HK-2 (cell line): ENCODE measurements around the gene TOR1A.

Experiments used
- DNase-seq: peaks from one replicate; pipeline ENCODE4 v3.0.0-alpha.2; 2018; ENCODE audit not compliant: unreplicated experiment

TOR1A gene, protein sequence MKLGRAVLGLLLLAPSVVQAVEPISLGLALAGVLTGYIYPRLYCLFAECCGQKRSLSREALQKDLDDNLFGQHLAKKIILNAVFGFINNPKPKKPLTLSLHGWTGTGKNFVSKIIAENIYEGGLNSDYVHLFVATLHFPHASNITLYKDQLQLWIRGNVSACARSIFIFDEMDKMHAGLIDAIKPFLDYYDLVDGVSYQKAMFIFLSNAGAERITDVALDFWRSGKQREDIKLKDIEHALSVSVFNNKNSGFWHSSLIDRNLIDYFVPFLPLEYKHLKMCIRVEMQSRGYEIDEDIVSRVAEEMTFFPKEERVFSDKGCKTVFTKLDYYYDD

DNA sequence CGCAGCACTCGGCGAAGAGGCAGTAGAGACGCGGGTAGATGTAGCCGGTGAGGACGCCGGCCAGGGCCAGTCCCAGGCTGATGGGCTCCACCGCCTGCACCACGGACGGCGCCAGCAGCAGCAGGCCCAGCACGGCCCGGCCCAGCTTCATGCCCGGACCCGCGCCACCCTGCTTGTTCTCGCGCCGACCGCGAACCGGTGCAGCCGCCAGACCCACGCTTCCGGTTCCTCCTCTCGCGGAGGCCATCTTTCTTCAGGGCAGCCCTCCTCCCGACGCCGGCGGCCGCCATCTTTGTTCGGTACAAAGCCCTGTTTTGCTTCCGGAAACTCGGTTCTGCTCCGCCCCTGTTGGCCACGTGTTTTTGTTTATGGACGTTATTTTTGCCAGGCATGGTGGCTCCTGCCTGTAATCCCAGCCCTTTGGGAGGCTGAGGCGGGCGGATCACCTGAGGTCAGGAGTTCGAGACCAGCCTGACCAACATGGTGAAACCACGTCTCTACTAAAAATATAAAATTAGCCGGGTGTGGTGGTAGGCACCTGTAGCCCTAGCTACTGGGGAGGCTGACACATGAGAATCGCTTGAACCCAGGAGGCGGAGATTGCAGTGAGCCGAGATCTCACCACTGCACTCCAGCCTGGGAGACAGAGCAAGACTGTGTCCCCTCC is at the start of gene TOR1A:
TSS of gene TOR1A (minus strand) at position 202 of the 667 bp plus-strand sequence. CDS start at position 151, 51 bp downstream.
- peak; percentile 92 for DNase-seq

DNA sequence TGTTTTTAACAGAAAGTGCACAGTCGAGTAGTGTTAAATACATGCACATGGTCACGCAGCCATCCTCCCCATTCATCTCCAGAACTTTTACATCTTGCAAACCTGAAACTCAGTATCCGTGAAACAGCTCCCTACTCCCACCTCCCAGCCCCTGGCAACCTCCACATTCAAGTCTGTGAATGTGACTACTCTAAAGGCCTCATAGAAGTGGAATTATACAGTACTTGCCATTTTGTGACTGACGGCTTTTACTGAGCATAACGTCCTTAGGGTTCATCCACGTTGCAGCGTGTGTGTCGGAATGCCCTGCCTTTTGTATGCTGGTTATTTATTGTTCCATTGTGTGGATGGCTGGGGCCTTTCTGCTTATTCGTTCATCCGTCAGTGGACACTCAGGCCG is 47.1 kb upstream of the TOR1A start:
- no peak for DNase-seq

DNA sequence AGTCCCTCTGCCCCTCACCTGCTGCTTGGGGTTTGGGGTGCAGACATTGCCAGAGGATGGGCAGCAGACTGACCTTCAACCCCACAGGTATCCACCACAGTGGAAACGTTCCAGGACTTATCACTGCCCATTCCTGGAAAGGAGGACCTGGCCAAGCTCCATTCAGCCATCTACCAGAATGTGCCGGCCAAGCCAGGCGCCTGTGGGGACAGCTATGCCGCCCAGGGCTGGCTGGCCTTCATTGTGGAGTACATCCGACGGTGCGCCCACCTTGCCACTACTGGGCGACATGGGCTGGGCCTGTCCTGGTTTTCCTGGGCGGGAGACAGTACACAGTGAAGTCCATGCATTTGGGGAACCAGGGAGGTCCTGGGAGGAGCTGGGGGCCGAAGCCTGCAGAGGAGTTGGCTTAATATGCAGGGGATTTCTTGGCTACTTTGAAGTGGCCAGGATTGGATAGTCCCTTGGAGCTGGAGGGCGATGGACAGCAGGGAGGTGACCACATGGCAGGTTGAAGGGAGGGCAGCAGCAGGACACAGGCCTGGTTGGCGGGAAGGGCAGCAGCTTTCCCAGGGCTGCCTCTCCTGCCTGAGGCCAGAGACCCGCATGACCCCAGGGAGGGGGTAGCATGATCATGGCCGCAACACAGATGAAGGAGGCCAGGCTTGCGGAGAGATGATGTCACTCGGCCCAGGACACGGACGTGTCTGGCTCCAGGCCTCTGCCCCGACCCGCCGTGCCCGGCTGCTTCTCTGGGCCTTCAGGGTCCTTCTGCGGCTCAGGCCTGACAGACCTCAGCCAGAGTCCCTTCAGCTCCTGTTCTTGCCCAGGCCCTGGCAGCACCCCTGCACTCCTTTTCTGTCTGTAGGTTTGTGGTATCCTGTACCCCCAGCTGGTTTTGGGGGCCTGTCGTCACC is 45.9 kb upstream of the TOR1A start:
- no peak for DNase-seq

DNA sequence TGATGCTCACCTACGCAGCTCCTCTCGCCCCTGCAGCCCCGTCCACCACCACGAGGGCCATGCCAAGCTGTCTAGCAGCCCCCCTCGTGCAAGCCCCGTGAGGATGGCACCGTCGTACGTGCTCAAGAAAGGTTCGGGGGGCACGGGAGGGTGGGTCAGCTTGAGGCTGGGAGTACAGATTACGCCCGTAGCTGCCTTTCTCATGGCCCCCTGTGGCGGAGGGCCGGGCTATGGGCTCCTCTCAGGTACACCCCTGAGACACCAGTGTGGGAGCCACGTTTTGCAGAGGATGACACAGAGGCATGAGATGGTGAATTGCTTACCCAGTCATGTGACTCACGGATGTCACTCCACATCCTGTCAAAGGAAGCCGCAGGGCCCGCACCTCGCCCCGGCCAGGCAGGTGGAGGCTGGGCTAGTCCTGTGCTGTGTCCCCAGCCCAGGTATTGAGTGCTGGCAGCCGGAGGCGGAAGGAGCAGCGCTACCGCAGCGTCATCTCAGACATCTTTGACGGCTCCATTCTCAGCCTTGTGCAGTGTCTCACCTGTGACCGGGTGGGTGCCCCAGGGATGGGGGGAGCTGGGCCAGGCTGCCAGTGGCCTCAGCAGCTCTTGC is 45.0 kb upstream of the TOR1A start:
- peak; percentile 46 for DNase-seq

DNA sequence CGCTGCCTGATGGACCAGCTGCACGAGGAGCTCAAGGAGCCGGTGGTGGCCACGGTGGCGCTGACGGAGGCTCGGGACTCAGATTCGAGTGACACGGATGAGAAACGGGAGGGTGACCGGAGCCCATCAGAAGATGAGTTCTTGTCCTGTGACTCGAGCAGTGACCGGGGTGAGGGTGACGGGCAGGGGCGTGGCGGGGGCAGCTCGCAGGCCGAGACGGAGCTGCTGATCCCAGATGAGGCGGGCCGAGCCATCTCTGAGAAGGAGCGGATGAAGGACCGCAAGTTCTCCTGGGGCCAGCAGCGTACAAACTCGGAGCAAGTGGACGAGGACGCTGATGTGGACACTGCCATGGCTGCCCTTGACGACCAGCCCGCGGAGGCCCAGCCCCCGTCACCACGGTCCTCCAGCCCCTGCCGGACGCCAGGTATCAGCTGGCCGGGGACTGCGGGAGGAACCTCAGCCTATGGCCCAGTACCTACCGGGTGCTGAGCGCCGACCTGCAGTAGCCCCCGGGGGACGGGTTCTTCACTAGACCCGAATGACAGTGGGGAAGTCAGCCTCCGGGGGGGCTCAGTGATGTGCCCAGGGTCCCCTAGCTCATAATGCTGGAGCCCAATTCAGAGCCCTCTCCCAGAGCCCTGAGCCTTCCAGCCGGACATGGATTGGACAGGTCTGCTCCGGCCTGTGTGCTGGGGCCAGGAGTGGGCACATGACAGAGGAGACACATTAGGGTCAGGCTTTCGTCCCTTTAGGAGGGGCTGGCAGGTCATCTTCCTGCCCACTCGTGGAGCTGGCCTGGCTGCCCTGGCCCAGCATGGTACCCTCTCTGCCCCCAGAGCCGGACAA is 44.3 kb upstream of the TOR1A start:
- no peak for DNase-seq

DNA sequence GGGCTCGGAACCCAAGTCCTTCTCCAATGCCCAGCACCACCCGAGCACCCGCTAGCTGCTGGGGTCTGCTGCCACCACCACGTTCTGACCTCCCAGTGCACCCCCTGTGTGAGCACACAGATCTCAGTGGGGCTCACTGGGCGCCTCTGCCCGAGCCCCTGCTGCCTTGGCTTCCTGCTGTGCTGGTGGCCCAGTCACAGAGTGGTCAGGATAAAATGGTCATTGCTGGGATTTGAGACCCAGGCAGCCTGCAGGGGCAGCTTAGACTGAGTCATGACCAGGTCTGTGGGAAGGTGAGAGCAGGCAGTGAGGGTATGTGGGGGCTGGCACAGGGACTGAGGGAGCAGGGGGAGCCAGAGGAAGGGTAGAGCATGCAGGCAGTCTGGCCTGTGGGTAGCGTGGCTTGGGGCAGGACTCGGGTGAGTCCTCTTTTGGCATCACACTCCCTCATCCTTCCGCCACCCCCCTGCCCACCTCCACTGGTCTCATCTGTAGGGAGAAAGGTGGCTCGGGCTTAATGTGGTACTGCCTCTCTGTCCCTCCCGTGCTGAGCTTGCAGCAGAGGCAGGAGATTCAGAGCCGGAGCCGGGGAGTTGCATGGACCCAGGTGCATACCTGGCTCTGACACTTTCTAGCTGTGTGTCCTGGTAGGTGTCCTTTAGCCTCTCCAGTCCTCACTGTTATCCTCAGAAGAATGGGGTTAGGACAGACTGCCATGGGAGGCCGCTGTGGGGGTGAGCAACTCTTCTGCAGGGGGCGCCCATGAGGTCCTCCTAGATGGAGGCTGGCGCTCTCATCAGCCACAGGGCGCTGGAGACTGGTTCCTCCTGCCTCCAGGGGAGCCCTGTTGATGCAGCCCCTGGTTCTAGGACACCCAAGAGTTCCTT is 43.4 kb upstream of the TOR1A start:
- DNase-seq: no peak

DNA sequence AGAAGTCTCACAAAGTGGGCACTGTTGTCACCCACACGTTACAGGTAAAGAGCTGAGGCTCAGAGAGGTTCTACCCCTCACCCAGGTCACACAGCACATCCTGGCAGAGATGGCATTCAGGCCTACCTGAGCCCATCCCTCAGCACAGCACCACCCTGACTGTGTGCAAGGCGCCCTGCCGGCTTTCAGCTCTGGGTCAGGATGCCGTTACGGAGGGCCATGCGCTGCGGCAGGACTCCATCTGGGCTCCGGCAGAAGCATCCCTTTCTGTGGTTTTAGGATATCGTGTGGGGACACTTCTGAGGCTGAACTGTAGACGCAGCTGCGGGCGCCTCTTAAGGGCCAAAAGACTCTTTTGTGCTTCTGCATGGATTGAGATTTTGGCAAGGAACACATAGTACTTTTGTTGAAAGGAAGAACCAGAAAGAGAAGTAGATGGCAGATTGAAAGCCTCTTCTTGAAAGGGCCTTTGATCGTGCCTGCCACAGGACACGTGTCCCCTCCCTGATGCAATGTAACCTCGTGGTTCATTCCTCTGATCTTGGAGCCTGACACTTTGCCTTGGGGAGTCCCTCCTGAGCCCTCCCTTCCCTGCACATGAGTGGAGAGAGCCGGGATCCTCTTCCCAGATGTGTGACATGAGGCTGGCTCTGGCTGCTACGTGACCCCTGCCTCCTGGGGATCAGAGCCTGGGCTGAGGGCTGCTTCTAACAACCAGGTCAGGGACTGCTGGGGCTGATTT is 42.6 kb upstream of the TOR1A start:
- DNase-seq: no peak

DNA sequence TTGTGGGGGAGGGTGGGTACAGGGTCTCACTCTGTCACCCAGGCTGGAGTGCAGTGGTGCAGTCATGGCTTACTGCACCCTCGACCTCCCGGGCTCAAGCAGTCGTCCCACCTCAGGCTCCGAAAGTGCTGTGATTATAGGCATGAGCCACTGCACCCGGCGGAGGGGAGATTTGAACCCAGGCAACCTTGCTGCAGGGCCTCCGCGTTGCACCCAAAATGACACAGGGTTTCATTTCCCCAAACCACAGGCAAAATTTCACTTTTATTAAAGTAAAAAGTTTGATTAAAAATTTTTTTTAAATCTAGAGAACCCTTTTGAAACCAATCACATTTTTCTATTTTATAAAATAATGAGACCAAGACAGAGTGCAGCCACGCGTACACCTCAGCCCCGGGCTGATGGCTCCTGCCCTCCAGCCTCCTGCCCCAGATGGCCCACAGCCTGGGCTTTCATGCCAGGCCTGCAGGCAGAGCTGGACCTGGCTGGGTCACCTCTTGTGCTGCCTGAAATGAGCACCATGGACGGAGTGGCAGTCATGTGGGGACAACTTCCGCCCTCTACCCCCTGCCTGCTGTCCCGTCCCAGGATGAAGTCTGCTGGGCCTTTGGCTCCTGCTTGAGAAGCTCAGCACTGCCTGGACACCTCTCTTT is 41.9 kb upstream of the TOR1A start:
- DNase-seq: no peak

DNA sequence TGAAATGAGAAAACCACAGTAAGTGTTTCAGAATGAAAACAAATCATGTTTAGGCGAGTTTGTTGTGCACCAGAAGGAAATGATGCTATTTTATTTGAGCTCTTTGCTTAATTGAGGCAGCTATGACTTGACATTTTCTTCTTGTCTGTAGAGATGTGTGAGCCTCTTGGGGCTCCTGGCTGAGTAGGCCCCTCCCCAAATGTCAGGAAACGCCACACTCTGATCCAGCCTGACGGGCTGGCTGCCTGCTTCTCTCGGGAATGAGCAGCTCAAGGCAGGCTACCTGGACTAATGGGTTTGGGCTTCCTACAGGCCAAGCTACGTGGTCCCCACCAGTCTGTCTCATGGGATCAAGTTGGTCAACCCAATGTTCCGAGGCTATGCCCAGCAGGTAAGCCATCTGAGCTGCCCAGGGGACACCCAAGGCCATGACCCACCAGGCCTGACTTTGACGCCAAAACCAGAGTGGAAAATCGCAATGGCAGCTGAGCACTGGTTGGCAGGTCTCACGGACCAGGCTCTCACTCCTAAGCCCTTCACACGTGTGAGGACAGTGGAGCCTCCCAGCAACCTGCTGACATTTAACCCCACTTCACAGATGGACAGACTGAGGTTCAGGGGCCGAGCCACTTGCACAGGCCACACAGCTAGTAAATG is 41.2 kb upstream of the TOR1A start:
- no peak for DNase-seq

DNA sequence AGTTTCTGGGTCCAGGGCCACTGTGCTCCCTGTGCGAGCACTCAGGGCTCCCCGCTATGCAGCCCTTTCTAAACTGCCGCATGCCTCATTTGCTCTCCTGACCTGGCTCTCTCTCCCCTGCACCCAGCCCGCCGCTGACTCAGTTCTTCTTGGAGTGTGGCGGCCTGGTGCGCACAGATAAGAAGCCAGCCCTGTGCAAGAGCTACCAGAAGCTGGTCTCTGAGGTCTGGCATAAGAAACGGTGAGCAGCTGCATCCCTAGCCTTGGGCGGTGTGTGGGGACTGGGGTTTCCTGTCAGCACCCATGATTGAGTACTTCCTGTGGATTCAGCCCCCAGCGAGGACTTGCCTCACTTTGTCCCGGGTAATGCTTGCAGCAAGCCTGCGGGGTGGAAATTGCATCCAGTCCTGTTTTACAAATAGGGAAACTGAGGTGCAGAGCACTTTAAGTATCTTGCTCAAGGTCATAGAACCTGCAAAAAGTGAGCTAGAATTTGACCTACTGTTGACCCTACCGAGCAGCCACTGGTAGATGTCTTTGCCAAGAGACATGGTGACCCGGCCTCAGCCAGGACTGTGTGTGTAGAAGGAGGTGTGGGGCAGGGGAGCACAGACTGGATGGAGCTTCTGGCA is 39.2 kb upstream of the TOR1A start:
- DNase-seq: peak; percentile 25

DNA sequence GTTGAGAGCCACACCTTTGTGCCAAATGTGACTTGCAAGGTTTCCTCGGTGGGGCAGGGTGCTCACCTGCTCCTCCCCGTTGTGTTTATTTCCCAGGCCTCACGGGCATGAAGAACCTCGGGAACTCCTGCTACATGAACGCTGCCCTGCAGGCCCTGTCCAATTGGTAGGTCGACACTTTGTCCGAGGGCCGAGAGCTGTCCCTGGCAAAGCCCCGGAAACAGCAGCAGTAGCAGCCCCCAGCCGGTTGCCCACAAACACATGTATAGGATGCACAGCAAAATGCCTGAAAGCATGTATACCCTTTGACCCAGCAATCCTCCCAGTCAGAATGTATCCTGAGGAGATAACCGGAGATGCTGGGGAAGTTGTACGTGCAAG is 37.5 kb upstream of the TOR1A start:
- DNase-seq: no peak

DNA sequence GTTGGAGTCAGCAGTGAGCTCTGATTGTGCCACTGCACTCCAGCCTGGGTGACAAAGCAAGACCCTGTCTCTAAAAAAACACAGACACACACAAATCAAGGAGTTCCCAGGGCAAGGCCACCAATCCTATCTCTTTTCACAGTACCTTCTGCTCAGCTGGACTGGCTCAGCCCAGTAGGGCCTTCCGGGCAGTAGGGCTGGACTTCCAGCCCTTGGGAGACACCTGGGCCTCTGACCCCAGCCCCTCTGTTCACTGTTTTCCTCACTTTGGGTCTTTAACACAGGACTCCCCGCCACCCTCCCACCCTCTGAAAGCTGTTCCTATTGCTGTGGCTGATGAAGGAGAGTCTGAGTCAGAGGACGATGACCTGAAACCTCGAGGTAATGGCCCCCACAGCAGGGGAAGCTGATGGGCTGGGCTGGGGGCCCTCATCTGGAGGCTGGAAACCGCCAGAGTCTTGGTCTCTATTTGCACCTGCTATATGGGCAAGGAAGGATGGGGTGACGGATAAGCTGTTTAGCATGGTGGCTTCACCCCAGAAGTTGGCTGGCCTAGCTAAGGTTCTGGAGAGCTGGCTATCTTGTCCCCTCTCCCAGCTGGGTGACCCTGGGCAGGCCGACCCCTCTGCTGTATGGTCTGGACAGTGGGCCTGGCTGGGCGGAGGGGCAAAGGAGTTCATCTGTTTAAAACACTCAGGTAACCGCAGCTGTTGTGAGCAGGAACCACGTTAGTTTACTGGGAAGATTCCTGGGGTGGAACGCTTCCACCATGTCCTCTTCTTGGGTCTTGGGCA is 36.9 kb upstream of the TOR1A start:
- DNase-seq: no peak

DNA sequence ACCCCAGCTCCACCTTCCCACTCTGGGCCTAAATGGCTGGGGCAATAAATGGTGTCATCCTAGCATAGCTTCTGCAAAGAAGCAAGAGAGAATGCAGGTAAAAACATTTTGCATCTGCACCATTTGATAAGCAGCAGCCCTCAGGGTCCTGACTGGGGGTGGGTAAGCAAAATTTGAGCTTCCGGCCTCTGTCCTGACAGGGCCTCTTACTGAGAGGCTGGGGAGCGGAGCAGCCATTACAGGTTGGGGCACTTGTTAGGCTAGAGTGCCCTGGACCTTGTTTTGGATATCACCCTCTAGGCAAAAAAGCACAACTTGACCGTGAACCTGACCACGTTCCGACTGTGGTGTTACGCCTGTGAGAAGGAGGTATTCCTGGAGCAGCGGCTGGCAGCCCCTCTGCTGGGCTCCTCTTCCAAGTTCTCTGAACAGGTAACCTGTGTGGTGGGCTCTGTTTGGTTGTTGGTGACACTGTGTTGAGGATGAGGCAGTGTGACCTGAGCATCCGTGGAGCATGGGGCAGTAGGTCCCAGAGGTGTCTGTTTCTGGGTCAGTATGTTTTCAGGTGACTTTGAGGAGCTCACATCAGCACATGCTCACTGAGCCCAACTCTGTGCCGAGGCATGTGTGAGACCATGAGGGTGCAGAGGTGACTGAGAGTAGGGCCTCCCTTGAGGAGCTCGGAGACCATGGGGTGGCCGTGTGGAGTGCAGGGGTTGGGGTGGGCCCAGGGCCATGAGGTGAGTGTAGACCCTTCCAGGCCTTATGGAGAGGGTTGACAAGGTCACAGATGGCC is 34.4 kb upstream of the TOR1A start:
- no peak for DNase-seq

DNA sequence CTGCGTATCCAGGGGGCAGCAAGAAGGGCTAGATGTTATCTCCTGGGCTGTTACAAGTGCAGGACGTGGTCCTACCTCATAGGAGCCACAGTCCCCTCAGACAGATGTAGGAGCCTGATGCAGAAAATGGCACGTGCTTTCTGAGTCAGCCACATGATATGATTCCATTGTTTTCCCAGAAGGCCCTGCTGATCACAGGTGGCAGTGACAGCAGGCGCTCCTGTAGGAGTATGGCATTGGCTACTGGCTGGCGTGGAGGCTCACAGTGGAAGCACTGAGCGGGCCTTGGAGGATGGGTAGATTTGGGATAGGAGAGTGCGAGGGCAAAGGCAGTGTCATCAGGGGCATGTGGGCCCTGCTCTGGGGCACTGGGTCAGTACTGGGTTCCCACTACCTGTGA is 33.3 kb upstream of the TOR1A start:
- no peak for DNase-seq

DNA sequence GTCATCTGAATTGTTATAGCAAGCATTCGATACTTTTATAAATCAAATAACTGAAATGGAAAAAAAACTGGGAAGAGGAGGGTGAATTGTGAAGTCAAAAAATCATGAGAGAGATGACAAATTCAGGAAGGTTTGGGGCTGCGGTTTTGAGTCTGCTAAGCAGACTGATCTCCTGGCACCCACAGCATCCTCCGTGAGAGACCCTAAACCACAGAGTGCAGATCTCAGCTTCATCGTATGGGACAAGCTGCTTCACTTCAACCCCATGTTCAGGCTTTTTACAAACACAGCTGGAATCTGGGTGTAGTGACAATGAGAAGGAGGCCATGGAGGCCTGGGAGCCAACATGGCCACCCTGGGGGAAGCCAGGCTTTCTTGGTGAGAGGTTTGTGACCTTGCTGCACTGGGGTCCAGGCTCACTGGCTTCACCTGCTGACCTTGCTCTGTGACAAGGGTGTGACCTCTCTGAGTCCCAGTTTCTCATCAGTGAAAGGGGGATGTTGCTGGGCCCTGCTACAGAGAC is 30.7 kb upstream of the TOR1A start:
- no peak for DNase-seq

DNA sequence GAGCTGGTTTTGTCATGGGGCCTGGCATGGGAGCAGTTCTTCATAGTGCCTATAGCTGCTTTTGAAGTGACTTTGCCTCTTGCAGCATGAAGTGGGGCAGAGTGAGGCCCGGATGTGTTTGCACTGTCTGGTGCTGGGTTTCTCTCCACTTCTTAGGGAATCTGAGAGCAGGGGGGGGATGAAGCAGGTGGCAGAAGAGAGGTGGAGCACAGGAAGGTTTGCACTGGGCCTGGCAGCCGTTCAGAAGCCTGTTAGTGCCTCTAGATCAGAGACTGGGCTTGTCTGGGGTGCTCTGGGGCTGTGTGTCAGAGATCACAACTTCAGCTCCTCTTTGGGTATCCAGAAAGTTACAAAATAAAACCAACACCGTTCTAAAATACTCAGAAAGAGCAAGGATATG is 29.7 kb upstream of the TOR1A start:
- no peak for DNase-seq
